ENCODE measurements around the gene PLCH1. TPM values are rescaled to one million over a fixed set of nuclear protein-coding genes. Genes with fewer than 3 reads are reported as not detected.

Gene PLCH1
- total and polyA plus RNA-seq, 2 of the 13 experiments (the other 11 are each of a cell fraction or from before 2014, with no cell fraction given) = 2.0 to 3.0 TPM

GRCh38 chr3:155448531-155448930 lies 296.3 kb downstream of the PLCH1 start (continued):
- TF ChIP-seq TEF (CRISPR knock-in tag; IDR thresholded peaks at IDR 0.05) (no peak), KIAA2018 (CRISPR knock-in tag; IDR thresholded peaks at IDR 0.05; ENCODE audit: borderline replicate concordance) (no peak), SMC3 (IDR thresholded peaks at IDR 0.05; ENCODE audit: low read length) (no peak), RAD51 (IDR thresholded peaks at IDR 0.05; ENCODE audit: borderline replicate concordance) (no peak), ZBTB4 (CRISPR knock-in tag; IDR thresholded peaks at IDR 0.05; ENCODE audit: borderline replicate concordance) (no peak), SMAD1 (CRISPR knock-in tag; IDR thresholded peaks at IDR 0.05; ENCODE audit: borderline replicate concordance, low read depth) (no peak), ZNF850 (CRISPR knock-in tag; conservative IDR thresholded peaks at IDR 0.05) (no peak)

All from HepG2 (cell line).